EL (cell line): ENCODE data around the gene RPL19.
A peak's percentile ranks its signal among the peaks of the same experiment; 100 is the strongest.

Experiments used
- DNase-seq: peaks from one replicate; pipeline ENCODE4 v3.0.0-alpha.2; 2016

Gene RPL19

GRCh38 chr17:39173526-39174274 is 26.4 kb upstream of the RPL19 start:
- DNase-seq = no peak

- peak; percentile 67 for DNase-seq
These were observed 25.0 kb upstream of the RPL19 start for GRCh38 chr17:39174920-39175694.

GRCh38 chr17:39175695-39176093 is 24.4 kb upstream of the RPL19 start:
- no peak for DNase-seq

GRCh38 chr17:39177256-39177655 is 22.8 kb upstream of the RPL19 start:
- DNase-seq = no peak

GRCh38 chr17:39178536-39178935 is 21.5 kb upstream of the RPL19 start:
- DNase-seq = peak; percentile 49

GRCh38 chr17:39181303-39181702 is 18.8 kb upstream of the RPL19 start:
- DNase-seq = no peak

GRCh38 chr17:39183045-39183444 is 17.0 kb upstream of the RPL19 start:
- no peak for DNase-seq

GRCh38 chr17:39183720-39184119 is 16.4 kb upstream of the RPL19 start:
- DNase-seq = no peak

- no peak for DNase-seq
These were observed 13.5 kb upstream of the RPL19 start for GRCh38 chr17:39186481-39187002.

GRCh38 chr17:39187152-39187830 is 12.8 kb upstream of the RPL19 start:
- no peak for DNase-seq

- no peak for DNase-seq
These were observed 8.2 kb upstream of the RPL19 start for GRCh38 chr17:39191750-39192510.

GRCh38 chr17:39192901-39193300 is 7.2 kb upstream of the RPL19 start:
- DNase-seq = no peak

GRCh38 chr17:39193346-39193745 is 6.7 kb upstream of the RPL19 start:
- DNase-seq = no peak

GRCh38 chr17:39194089-39194984 is 5.7 kb upstream of the RPL19 start:
- DNase-seq = peak; percentile 69

GRCh38 chr17:39194985-39195524 is 5.0 kb upstream of the RPL19 start:
- DNase-seq = no peak

GRCh38 chr17:39195568-39196160 is 4.4 kb upstream of the RPL19 start:
- no peak for DNase-seq

- peak; percentile 36 for DNase-seq
These were observed 3.8 kb upstream of the RPL19 start for GRCh38 chr17:39196241-39196807.

GRCh38 chr17:39196808-39197291 is 3.2 kb upstream of the RPL19 start:
- DNase-seq = peak; percentile 60

- peak; percentile 87 for DNase-seq
These were observed 2.5 kb upstream of the RPL19 start, which contains the start of gene CACNB1 for GRCh38 chr17:39197380-39198185. Gene CACNB1, minus strand, starts transcription at chr17:39197669. Its CDS starts 174 bp downstream, at chr17:39197495.
